ENCODE data around the gene TNRC6C.

GRCh38 chr17:78104540-78104941, 146.0 kb downstream of the TNRC6C start:
- no peak for TF ChIP-seq CTCF (IDR thresholded peaks at IDR 0.05)
- TF ChIP-seq POLR2AphosphoS5 (IDR thresholded peaks at IDR 0.05): no peak
- no peak for TF ChIP-seq POLR2A (IDR thresholded peaks at IDR 0.05)

Measured in sigmoid colon (tissue), 4 donors.